Spleen (tissue), 7 donors: ENCODE measurements around the gene CHRNA7.

Experiments used
- POLR2AphosphoS5 ChIP-seq, 3 donors: sonication (generic); formaldehyde crosslinking; IDR thresholded peaks; one replicate each; pipeline ENCODE4 v1.5.1; 2017; ENCODE audit warnings: antibody characterized with exemption in 3 of 3
- TF ChIP-seq, protein P1 (sequence below), 11 experiments: fragments of 200-600 bp in 7 of 11; fragments of 450-650 bp in 4 of 11; sonication (generic) in 4 of 11; IDR thresholded peaks in 8 of 11; conservative IDR thresholded peaks in 3 of 11; 1 replicate in 7 of 11; 2 replicates in 4 of 11; pipeline versions ENCODE4 v1.4.0 to v1.8.0; 2016 to 2021; ENCODE audit warnings: antibody characterized with exemption in 11 of 11, inconsistent platforms in 4 of 11, mild to moderate bottlenecking in 1 of 11
- donor health status: DM: no; HTN: no; CAD: no; lungs with moderate emphysema.
- donor health status: DM: no; HTN: no; CAD: no.
- donor health status: DM: no; HTN: no; CAD: no.

DNA sequence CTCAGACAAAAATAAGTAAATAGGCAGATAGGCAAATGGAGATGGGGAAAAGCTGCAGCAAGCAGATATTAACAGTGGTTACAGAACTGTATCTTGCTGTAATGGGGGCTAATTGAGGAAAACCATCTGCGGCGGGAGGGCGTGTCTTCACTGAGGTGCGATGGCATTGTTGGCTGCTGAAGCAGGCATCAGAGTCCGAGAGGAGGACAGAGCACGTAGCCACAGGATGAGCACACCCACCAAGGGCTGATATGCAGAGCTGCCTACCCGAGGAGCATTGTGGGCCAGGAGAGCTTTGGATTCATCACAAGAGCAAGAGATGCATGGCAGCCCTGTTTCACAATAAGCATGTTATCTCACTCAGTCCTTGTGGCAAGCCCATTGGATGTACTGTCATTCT is 30.4 kb downstream of the CHRNA7 start:
- TF ChIP-seq, protein P1, sequence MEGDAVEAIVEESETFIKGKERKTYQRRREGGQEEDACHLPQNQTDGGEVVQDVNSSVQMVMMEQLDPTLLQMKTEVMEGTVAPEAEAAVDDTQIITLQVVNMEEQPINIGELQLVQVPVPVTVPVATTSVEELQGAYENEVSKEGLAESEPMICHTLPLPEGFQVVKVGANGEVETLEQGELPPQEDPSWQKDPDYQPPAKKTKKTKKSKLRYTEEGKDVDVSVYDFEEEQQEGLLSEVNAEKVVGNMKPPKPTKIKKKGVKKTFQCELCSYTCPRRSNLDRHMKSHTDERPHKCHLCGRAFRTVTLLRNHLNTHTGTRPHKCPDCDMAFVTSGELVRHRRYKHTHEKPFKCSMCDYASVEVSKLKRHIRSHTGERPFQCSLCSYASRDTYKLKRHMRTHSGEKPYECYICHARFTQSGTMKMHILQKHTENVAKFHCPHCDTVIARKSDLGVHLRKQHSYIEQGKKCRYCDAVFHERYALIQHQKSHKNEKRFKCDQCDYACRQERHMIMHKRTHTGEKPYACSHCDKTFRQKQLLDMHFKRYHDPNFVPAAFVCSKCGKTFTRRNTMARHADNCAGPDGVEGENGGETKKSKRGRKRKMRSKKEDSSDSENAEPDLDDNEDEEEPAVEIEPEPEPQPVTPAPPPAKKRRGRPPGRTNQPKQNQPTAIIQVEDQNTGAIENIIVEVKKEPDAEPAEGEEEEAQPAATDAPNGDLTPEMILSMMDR (IDR thresholded peaks at IDR 0.05 in 8 of 11, conservative IDR thresholded peaks at IDR 0.05 in 3 of 11), result no peak
- no peak for TF ChIP-seq POLR2AphosphoS5 (IDR thresholded peaks at IDR 0.05)
